Measurements from ENCODE around the gene MYH9. TPM values are rescaled to one million over a fixed set of nuclear protein-coding genes. Genes with fewer than 3 reads are reported as not detected.

The MYH9 gene
- total RNA-seq, 4 donors from 2014 or later = 304 to 366 (median 322) TPM

- H3K9me3 ChIP-seq = no peaks in the 10 kb centered on the region
- H3K27ac ChIP-seq = peak overlapping the region in 3 of 4 donors; percentile 84 to 89 (median 87)
- 81 to 82% methylated on average over 4 to 5 of the region's 8 CpGs for WGBS, 2 donors (ENCODE audit: low coverage in 1 of 2)
- no peaks in the 10 kb centered on the region for H3K27me3 ChIP-seq
- peaks cover 5 to 100% of the 10 kb centered on the region in 2 donors for H3K36me3 ChIP-seq
- H3K4me1 ChIP-seq = peaks cover 0 to 19% (median 9%) of the 10 kb centered on the region in 3 donors
- H3K4me3 ChIP-seq = no peak overlapping the region
- TF ChIP-seq POLR2AphosphoS5 (IDR thresholded peaks at IDR 0.05) = no peak
- TF ChIP-seq CTCF (IDR thresholded peaks at IDR 0.05) = no peak
- no peak for TF ChIP-seq EP300 (IDR thresholded peaks at IDR 0.05)
- no peak for TF ChIP-seq POLR2A (IDR thresholded peaks at IDR 0.05)
- no peak for ATAC-seq
Measured at GRCh38 chr22:36298118-36298517, 89.6 kb downstream of the MYH9 start.

GRCh38 chr22:36297568-36297967 is 90.2 kb downstream of the MYH9 start:
- H3K4me3 ChIP-seq = no peak overlapping the region
- no peaks in the 10 kb centered on the region for H3K27me3 ChIP-seq
- H3K9me3 ChIP-seq = no peaks in the 10 kb centered on the region
- no peak for ATAC-seq
- H3K27ac ChIP-seq = peak overlapping the region in 3 of 4 donors; percentile 84 to 89 (median 87)
- WGBS, 2 donors (ENCODE audit: low coverage in 1 of 2) = 23 to 87% methylated on average over 3 to 9 of the region's 19 CpGs
- peaks cover 5 to 100% of the 10 kb centered on the region in 2 donors for H3K36me3 ChIP-seq
- H3K4me1 ChIP-seq = peaks cover 0 to 13% (median 6%) of the 10 kb centered on the region in 3 donors
- TF ChIP-seq POLR2A (IDR thresholded peaks at IDR 0.05) = no peak
- TF ChIP-seq CTCF (IDR thresholded peaks at IDR 0.05) = no peak
- no peak for TF ChIP-seq POLR2AphosphoS5 (IDR thresholded peaks at IDR 0.05)
- no peak for TF ChIP-seq EP300 (IDR thresholded peaks at IDR 0.05)

GRCh38 chr22:36296690-36297089 is 91.1 kb downstream of the MYH9 start:
- peak overlapping the region in 3 of 4 donors; percentile 84 to 89 (median 87) for H3K27ac ChIP-seq
- no peaks in the 10 kb centered on the region for H3K27me3 ChIP-seq
- TF ChIP-seq POLR2A (IDR thresholded peaks at IDR 0.05) (no peak), POLR2AphosphoS5 (IDR thresholded peaks at IDR 0.05) (no peak), EP300 (IDR thresholded peaks at IDR 0.05) (no peak), CTCF (IDR thresholded peaks at IDR 0.05) (no peak)
- WGBS, 2 donors (ENCODE audit: low coverage in 1 of 2) = 91% methylated on average over 11 of the region's 15 CpGs; no CpG with 5 or more reads in 1 of the 2 donors
- no peak for ATAC-seq
- H3K9me3 ChIP-seq = no peaks in the 10 kb centered on the region
- H3K4me1 ChIP-seq = peaks cover 0 to 4% (median 3%) of the 10 kb centered on the region in 3 donors
- peaks cover 5 to 100% of the 10 kb centered on the region in 2 donors for H3K36me3 ChIP-seq
- H3K4me3 ChIP-seq = no peak overlapping the region

- peaks cover 5 to 98% of the 10 kb centered on the region in 2 donors for H3K36me3 ChIP-seq
- TF ChIP-seq EP300 (IDR thresholded peaks at IDR 0.05) (no peak), CTCF (IDR thresholded peaks at IDR 0.05) (no peak), POLR2A (IDR thresholded peaks at IDR 0.05) (no peak)
- H3K4me3 ChIP-seq = no peak overlapping the region
- no peaks in the 10 kb centered on the region for H3K27me3 ChIP-seq
- no peak for ATAC-seq
- no peaks in the 10 kb centered on the region for H3K4me1 ChIP-seq
- H3K9me3 ChIP-seq = no peaks in the 10 kb centered on the region
- 94% methylated on average over 3 of the region's 7 CpGs; no CpG with 5 or more reads in 1 of the 2 donors for WGBS, 2 donors (ENCODE audit: low coverage in 1 of 2)
- peak overlapping the region in 3 of 4 donors; percentile 22 to 87 (median 84) for H3K27ac ChIP-seq
Measured at GRCh38 chr22:36295247-36295646, 92.5 kb downstream of the MYH9 start.

- Histone ChIP-seq H3K36me3 (peaks cover 5 to 96% of the 10 kb centered on the region in 2 donors), H3K9me3 (no peaks in the 10 kb centered on the region), H3K27ac (peak overlapping the region in 3 of 4 donors; percentile 22 to 87 (median 84)), H3K27me3 (no peaks in the 10 kb centered on the region), H3K4me1 (peaks cover 0 to 3% (median 0%) of the 10 kb centered on the region in 3 donors), H3K4me3 (no peak overlapping the region)
- no peak for ATAC-seq
- 60 to 73% methylated on average over 1 to 3 of the region's 11 CpGs for WGBS, 2 donors (ENCODE audit: low coverage in 1 of 2)
- TF ChIP-seq CTCF (IDR thresholded peaks at IDR 0.05) (no peak), EP300 (IDR thresholded peaks at IDR 0.05) (no peak), POLR2AphosphoS5 (IDR thresholded peaks at IDR 0.05) (no peak), POLR2A (IDR thresholded peaks at IDR 0.05) (no peak)
Measured at GRCh38 chr22:36294801-36295200, 93.0 kb downstream of the MYH9 start.
